Endothelial cell of umbilical vein (primary cell): Measurements from ENCODE around the gene NKX6-2. TPM values are rescaled to one million over a fixed set of nuclear protein-coding genes. Genes with fewer than 3 reads are reported as not detected.

Experiments used
- BruUV-seq: library from RNA; stranded (reverse); fragments of 400-500 nt; replicated peaks from 2 replicates; lab custom pipeline; 2021; lab: Mats Ljungman, UMichigan
- CTCF ChIA-PET: fragments of 300-600, 350-600 bp; sonication (Branson Sonifier 250); formaldehyde crosslinking; loops from one replicate; lab custom pipeline; 2021; ENCODE audit warnings: antibody characterized with exemption, inconsistent platforms; lab: Charles Lee
- POLR2A ChIA-PET: fragments of 300-600, 350-600 bp; sonication (Branson Sonifier 250); formaldehyde crosslinking; loops from one replicate; lab custom pipeline; 2021; ENCODE audit warnings: antibody characterized with exemption, inconsistent platforms; lab: Charles Lee
- DNase-seq: peaks from one replicate; pipeline ENCODE4 v3.0.0-alpha.2; 2011; ENCODE audit warnings: low read depth, low spot score
- FAIRE-seq: peaks from 2 replicates; lab custom pipeline; 2011; peaks lifted over from hg19 to GRCh38; lab: Jason Lieb, UNC
- H2AFZ ChIP-seq: 2 replicates; pipeline ENCODE4 v1.6.0; 2012; ENCODE audit warnings: low read depth, low read length, control low read depth, inconsistent platforms
- H3K27ac ChIP-seq: 2 replicates; pipeline ENCODE4 v1.5.1; 2011; ENCODE audit warnings: low read depth, mild to moderate bottlenecking, control low read depth, low read length, moderate library complexity; ENCODE audit not compliant: insufficient read depth
- H3K27me3 ChIP-seq, 2 experiments: 2 replicates each; pipeline versions ENCODE4 v1.6.0 to v1.6.1; 2011; ENCODE audit warnings: low read length in 2 of 2, mixed read lengths in 1 of 2; ENCODE audit not compliant: control insufficient read depth in 2 of 2, insufficient read depth in 2 of 2
- H3K36me3 ChIP-seq, 2 experiments: 2 replicates in 1 of 2; 3 replicates in 1 of 2; pipeline ENCODE4 v1.5.1; 2011; ENCODE audit warnings: low read length in 2 of 2, mild to moderate bottlenecking in 1 of 2, moderate library complexity in 1 of 2; ENCODE audit not compliant: control insufficient read depth in 2 of 2, insufficient read depth in 2 of 2; ENCODE audit errors: extremely low read depth in 1 of 2
- H3K4me1 ChIP-seq: 3 replicates; pipeline ENCODE4 v1.5.1; 2011; ENCODE audit warnings: mild to moderate bottlenecking, low read length; ENCODE audit not compliant: control insufficient read depth, insufficient read depth; ENCODE audit errors: extremely low read depth
- H3K4me2 ChIP-seq: 2 replicates; pipeline ENCODE4 v1.6.1; 2011; ENCODE audit warnings: low read length, control low read depth, mixed read lengths; ENCODE audit not compliant: insufficient read depth
- H3K4me3 ChIP-seq, 3 experiments: fragments of 200-600 bp in 1 of 3; sonication (generic), shearing (Covaris generic) in 1 of 3; replicated peaks in 1 of 3; 2 replicates each; pipeline ENCODE4 v1.5.1; 2011 to 2016; ENCODE audit warnings: control low read depth in 3 of 3, low read length in 3 of 3, mild to moderate bottlenecking in 2 of 3, inconsistent platforms in 1 of 3, low read depth in 1 of 3, moderate library complexity in 1 of 3; ENCODE audit not compliant: insufficient read depth in 1 of 3
- H3K79me2 ChIP-seq: 2 replicates; pipeline ENCODE4 v1.6.0; 2012; ENCODE audit warnings: low read length, inconsistent platforms; ENCODE audit not compliant: control insufficient read depth, insufficient read depth
- H3K9ac ChIP-seq: replicated peaks from 2 replicates; pipeline ENCODE3; 2011; ENCODE audit warnings: low read length, control low read depth; ENCODE audit not compliant: insufficient read depth; ENCODE audit errors: extremely low read depth
- H3K9me1 ChIP-seq: replicated peaks from 3 replicates; pipeline ENCODE4 v1.6.0; 2011; ENCODE audit warnings: mild to moderate bottlenecking, low read length; ENCODE audit not compliant: control insufficient read depth, insufficient read depth; ENCODE audit errors: extremely low read depth
- H3K9me3 ChIP-seq: replicated peaks from 2 replicates; pipeline ENCODE4 v1.5.1; 2012; ENCODE audit warnings: low read length, inconsistent platforms; ENCODE audit not compliant: control insufficient read depth, insufficient read depth
- H4K20me1 ChIP-seq: replicated peaks from 2 replicates; pipeline ENCODE3; 2011; ENCODE audit warnings: mild to moderate bottlenecking, low read length; ENCODE audit not compliant: control insufficient read depth, insufficient read depth; ENCODE audit errors: extremely low read depth
- CTCF ChIP-seq, 2 donors: IDR thresholded peaks; 1 replicate in 1 of 2; 2 replicates in 1 of 2; pipeline ENCODE4 v1.5.1; 2011; ENCODE audit warnings: low read length in 2 of 2, mild to moderate bottlenecking in 2 of 2, moderate library complexity in 2 of 2, control low read depth in 1 of 2, inconsistent platforms in 1 of 2, low read depth in 1 of 2; ENCODE audit not compliant: insufficient read depth in 1 of 2; ENCODE audit errors: extremely low read depth in 1 of 2
- EZH2 ChIP-seq: IDR thresholded peaks from 2 replicates; pipeline ENCODE4 v1.6.1; 2012; ENCODE audit warnings: borderline replicate concordance, low read depth, mild to moderate bottlenecking, moderate library complexity, low read length, inconsistent platforms; ENCODE audit not compliant: severe bottlenecking
- FOS ChIP-seq: IDR thresholded peaks from 2 replicates; pipeline ENCODE4 v1.6.1; 2011; ENCODE audit warnings: mild to moderate bottlenecking, low read length, moderate library complexity, borderline replicate concordance; ENCODE audit not compliant: insufficient read depth
- GATA2 ChIP-seq: IDR thresholded peaks from 2 replicates; pipeline ENCODE4 v1.7.0; 2011; ENCODE audit warnings: low read depth, mild to moderate bottlenecking, moderate library complexity, mixed read lengths, low read length; ENCODE audit not compliant: insufficient read length, insufficient read depth
- JUN ChIP-seq: IDR thresholded peaks from 2 replicates; pipeline ENCODE4 v1.6.1; 2011; ENCODE audit warnings: borderline replicate concordance, low read depth; ENCODE audit not compliant: insufficient read length, insufficient read depth
- MAX ChIP-seq: IDR thresholded peaks from 2 replicates; pipeline ENCODE4 v1.6.1; 2011; ENCODE audit not compliant: insufficient read depth, insufficient read length
- MYC ChIP-seq: IDR thresholded peaks from one replicate; pipeline ENCODE4 v1.6.1; 2011; ENCODE audit warnings: mild to moderate bottlenecking, low read depth, low read length
- POLR2A ChIP-seq: IDR thresholded peaks from 2 replicates; pipeline ENCODE4 v1.6.1; 2012; ENCODE audit warnings: low read depth, mild to moderate bottlenecking, control low read depth, low read length
- POLR2AphosphoS5 ChIP-seq: IDR thresholded peaks from 2 replicates; pipeline ENCODE4 v1.6.1; 2012; ENCODE audit warnings: low read depth, mild to moderate bottlenecking, control low read depth, low read length, moderate library complexity; ENCODE audit not compliant: insufficient read depth
- dilution Hi-C: fragments of 300-500 bp; cut with MboI; formaldehyde crosslinking; loops from one replicate; pipeline ENCODE4 v1.15.0; 2019; ENCODE audit warnings: low sequenced_read_pairs; ENCODE audit not compliant: extremely low pct_ligation_motif_present
- intact Hi-C: fragments of 100-400 bp; cut with micrococcal nuclease; formaldehyde crosslinking; loops from one replicate; pipeline ENCODE4 v1.10.0; 2022
- polyA plus RNA-seq, 4 experiments: library from polyadenylated mRNA; depleted of rRNA in 3 of 4; stranded (reverse) in 3 of 4; unstranded in 1 of 4; fragments of >200 nt; gene quantifications; 2 replicates each; pipeline versions ENCODE4 v1.2.1 to v1.2.3, GENCODE V29; 2011 to 2012; ENCODE audit warnings: missing spikeins in 1 of 4
- total RNA-seq: library from RNA; stranded (reverse); gene quantifications from 2 replicates; pipeline ENCODE4 v1.2.3, GENCODE V29; 2021

Gene NKX6-2
- total and polyA plus RNA-seq, 2 donors (not counting 3 experiments of a cell fraction or from before 2014, with no cell fraction given), result not detected

DNA sequence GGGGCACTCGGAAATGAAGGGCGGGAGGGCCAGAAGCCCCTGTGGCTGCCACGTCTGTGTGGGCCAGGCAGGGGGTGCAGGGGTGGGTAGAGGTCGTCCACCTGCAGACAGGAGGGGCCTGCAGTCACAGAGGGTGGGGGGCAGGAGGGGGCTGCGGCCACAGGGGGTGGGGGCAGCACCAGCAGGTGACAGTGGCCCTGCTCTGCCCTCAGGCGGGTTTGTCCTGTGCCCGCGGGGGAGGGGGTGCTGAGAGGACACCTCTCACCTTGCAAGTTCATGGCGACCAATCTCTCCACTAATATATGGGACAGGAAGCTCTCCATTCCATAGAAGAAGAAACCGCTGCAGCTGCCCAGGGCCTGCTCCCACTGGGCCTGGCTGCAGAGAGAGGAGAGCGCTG, 26.6 kb upstream of the NKX6-2 start:
- no peak overlapping the region for H3K27ac ChIP-seq
- ChIA-PET CTCF (no interaction called here), POLR2A (no interaction called here)
- intact Hi-C loops (no loop called here), dilution Hi-C loops (no loop called here)
- H3K9ac ChIP-seq, result no peak overlapping the region
- TF ChIP-seq MAX (no peak), POLR2AphosphoS5 (no peak), MYC (no peak), GATA2 (no peak), JUN (no peak), EZH2 (no peak), POLR2A (no peak), FOS (no peak), CTCF (IDR thresholded peaks at IDR 0.05; ENCODE audit: extremely low read depth in 1 of 2, insufficient read depth in 1 of 2, low read depth in 1 of 2, low read length in 2 of 2) (no peak)
- no peaks in the 10 kb centered on the region for H4K20me1 ChIP-seq
- no peaks in the 10 kb centered on the region for H3K9me1 ChIP-seq
- no peak overlapping the region for H3K4me2 ChIP-seq
- no TSS peak for BruUV-seq
- FAIRE-seq, result no peak
- no peaks in the 10 kb centered on the region for H3K9me3 ChIP-seq
- no peak for DNase-seq
- no peak overlapping the region for H3K4me3 ChIP-seq
- H2AFZ ChIP-seq, result no peak overlapping the region
- H3K79me2 ChIP-seq, result no peaks in the 10 kb centered on the region
- H3K4me1 ChIP-seq, result no peaks in the 10 kb centered on the region
- no peaks in the 10 kb centered on the region for H3K36me3 ChIP-seq
- H3K27me3 ChIP-seq, result no peaks in the 10 kb centered on the region
